COLO668 (cell line): ENCODE measurements around the gene RNF20.
"Not testable (repeated sequence)": the region's sequence is repeated elsewhere in the genome, so short reads cannot be mapped to it uniquely, and the experiment has no call there.

Source experiments
- DNase-seq: peaks from one replicate; lab custom pipeline; 2025; ENCODE audit not compliant: unreplicated experiment; lab: John Stamatoyannopoulos, UW

RNF20 gene

GRCh38 chr9:101530076-101530711, 3.5 kb upstream of the RNF20 start:
- peak; percentile 53 for DNase-seq

- no peak for DNase-seq
These were observed 2.7 kb downstream of the RNF20 start for GRCh38 chr9:101536351-101536750.

DNA sequence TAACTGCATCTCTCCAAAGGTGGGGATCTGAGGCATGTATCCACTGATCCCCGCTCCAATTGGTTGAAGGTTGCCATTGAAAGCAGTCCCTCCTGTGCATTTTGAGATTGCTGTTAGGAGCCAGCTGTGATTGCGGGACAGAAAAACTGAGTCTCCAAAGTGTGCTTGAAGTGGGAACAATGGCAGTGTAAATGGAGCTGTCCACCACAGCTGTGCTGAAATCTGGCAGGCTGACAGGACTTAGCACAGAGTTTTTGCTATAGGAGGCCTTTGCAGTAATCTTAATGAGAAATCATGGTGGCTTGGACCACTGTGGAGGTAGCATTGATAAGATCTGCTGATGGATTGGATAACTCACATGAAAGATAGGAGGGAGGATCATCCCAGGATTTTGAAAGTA, 3.3 kb downstream of the RNF20 start:
- no peak for DNase-seq

DNA sequence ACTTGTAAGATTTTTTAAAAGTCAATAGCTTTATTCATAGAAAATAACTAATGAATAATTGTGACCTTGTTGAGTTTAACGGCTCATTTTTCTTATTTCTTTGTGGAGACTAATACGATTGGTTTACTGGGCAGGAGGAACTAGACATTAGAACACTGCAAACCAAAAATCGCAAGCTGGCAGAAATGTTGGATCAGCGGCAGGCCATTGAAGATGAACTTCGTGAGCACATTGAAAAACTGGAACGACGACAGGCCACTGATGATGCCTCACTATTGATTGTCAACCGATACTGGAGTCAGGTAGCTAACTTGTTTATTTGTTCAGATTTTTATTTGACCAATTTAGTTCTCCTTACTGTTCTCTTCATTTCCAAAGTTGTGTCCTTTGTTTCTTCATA, 6.4 kb downstream of the RNF20 start:
- no peak for DNase-seq

DNA sequence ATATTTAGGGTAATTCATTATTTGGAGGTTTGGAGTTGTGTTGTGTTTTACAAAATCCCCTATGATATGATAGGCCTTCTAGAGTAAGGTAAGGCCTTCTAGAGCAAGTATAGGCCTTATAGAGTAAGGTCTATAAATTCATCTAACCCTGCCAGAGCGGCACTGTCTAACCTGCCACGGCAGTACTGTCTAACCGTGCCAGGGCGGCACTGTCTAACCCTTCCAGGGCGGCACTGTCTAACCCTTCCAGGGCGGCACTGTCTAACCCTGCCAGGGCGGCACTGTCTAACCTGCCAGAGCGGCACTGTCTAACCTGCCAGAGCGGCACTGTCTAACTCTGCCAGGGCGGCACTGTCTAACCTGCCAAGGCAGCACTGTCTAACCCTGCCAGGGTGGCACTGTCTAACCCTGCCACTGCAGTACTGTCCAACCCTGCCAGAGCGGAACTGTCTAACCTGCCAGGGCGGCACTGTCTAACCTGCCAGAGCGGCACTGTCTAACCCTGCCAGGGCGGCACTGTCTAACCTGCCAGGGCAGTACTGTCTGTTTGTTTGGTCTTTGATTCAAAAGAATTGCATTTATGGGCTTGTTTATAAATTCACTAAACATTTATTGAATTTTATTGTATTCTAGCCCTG, 9.6 kb downstream of the RNF20 start:
- no peak for DNase-seq

DNA sequence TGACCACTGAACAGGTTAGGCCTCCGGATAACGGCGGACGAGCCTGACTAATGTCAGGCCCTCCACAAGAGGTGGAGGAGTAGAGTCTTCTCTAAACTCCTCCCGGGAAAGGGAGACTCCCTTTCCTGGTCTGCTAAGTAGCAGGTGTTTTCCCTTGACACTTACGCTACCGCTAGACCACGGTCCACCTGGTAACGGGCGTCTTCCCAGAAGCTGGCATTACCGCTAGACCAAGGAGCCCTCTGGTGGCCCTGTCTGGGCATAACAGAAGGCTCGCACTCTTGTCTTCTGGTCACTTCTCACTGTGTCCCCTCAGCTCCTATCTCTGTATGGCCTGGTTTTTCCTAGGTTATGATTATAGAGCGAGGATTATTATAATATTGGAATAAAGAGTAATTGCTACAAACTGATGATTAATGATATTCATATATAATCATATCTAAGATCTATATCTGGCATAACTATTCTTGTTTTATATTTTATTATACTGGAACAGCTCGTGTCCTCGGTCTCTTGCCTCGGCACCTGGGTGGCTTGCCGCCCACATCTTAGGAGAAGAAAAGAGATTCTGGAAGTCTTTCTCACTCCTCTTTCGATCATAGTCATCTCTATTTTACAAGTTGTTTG, 15.9 kb downstream of the RNF20 start:
- DNase-seq: not testable (repeated sequence)

DNA sequence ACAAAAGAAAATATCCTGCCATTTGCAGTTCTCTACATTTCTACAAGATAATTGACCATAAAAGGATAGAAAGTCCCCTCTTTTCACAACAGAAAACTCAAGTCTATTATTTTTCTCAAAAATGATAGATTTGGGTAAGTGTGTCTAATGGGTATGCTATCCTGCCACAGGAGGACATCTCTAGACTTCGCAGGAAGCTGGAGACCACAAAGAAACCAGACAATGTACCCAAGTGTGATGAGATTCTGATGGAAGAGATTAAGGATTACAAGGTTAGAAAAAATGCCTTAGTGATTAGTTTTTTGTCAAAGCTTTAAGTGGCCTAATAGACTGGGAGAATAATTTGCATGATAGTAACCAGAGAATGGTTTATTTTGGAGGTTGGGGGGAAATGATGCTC, 28.1 kb downstream of the RNF20 start:
- no peak for DNase-seq

DNA sequence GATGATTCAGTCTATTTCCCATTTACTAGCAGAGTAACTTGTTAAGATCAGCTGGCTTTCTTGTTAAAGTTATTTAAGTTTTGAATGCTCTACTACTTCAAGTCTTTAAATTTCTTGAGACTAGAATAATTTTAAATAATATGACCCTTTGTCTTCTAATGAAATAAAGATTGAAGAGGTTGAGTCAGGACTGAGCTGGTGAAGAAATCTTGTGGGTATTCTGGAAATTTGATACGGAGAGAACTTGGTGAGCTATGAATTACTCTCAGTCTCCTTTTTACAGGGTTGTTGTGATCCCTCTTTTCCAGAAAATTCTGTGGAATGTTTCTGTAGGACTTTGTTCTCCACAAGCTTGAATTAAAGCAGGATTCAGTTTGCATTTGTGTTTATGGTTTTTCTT, 29.3 kb downstream of the RNF20 start:
- no peak for DNase-seq

GRCh38 chr9:101564252-101564651, 30.6 kb downstream of the RNF20 start:
- no peak for DNase-seq

GRCh38 chr9:101566904-101567724, 33.5 kb downstream of the RNF20 start:
- no peak for DNase-seq

- no peak for DNase-seq
These were observed 34.2 kb downstream of the RNF20 start for GRCh38 chr9:101567725-101568350.

DNA sequence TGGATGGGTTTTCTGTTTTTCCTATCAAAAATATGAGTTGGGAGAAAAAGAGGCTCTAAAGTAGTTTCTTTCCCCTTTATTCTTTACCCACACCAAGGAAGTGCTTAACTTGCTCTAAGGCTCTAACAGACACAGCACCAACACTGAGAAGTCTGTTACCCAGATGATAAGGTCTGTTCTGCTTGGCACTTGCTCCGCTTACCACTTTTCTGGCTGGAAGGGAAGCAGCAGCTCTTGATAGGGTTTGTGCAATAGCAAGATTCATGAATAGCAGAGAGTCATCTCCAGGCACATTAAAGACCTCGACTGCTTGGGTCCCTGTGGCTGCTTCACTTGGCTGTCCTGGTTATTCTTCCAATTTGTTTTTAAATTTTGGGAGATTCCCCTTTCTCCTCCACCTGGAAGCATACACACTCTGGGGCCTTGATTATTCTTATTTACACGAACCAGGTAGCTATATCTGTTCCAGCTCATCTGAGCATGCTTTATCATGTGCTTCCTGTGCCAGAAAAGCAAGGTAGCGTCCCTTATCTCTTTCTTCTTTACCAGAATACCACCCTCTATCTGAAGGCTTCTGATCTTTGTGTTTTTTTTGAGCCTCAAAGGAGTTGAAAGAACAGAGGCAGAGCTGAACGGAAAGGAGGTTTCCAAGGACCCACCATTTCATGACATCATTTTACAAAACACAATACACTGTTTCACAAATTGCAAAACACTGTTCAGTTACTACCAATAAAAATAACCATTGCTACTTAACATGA, 36.3 kb downstream of the RNF20 start:
- no peak for DNase-seq

GRCh38 chr9:101571114-101571513, 37.5 kb downstream of the RNF20 start:
- DNase-seq: no peak

GRCh38 chr9:101572316-101572715, 38.7 kb downstream of the RNF20 start:
- DNase-seq: no peak

DNA sequence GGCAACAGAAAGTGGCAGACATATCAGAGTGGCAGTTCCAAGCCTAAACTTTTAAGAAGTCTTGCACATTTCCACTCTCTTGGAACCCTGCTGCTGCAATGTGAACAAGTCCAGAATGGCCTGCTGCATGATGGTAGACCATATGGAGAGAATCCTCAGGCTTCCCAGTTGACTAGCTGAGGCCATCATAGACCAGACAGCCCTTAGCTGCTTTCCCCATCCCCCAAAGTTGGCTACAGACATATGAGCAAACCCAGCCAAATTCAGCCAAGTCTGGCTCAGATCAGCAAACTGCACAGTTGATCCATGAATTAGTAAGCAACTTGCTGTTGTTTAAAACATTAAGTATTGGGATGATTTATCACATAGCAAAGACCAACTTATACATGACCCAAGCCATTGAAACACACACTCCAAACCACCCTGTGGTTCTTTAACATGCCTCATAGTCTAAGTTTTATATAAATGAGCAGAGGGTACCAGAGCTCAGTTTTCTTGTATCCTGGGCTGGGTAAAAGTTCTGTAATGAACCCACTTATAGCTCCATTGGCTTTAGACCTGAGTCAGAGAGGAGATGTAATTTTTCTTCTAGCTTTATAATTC, 41.2 kb downstream of the RNF20 start:
- DNase-seq: no peak

- no peak for DNase-seq
These were observed 44.7 kb downstream of the RNF20 start for GRCh38 chr9:101578378-101578777.

- DNase-seq: no peak
These were observed 46.3 kb downstream of the RNF20 start for GRCh38 chr9:101579711-101580545.

GRCh38 chr9:101582553-101582952, 48.9 kb downstream of the RNF20 start:
- DNase-seq: no peak

DNA sequence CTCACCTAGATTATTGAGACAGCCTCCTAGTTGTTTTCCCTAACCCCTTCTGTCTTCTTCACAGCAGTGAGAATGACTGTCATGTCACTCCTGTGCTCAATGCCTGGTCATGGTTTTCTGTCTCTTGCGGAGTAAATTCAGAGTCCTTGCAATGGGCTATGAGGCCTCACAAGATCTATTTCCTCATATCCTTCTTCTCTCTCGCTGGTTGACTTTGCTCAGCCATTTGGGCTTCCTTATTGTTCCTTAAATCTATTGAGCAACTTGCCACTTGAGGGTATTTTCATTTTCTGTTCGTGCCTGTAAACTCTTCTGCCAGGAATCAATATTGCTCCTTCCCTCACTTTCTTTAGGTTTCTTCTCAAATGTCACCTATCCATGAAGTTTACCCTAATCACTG, 52.1 kb downstream of the RNF20 start:
- DNase-seq: no peak
